HepG2 (cell line): Measurements from ENCODE around the gene CBFA2T2. TPM values are rescaled to one million over a fixed set of nuclear protein-coding genes. Genes with fewer than 3 reads are reported as not detected.

Source experiments
- ATAC-seq: fragments of 200-7000 bp; cut with Tn5 transposase; 3 replicates; pipeline ENCODE4 v1.9.1; 2020; ENCODE audit warnings: mild to moderate bottlenecking, moderate library complexity
- BruUV-seq: library from RNA; stranded (reverse); fragments of 400-500 nt; replicated peaks from 2 replicates; lab custom pipeline; 2021; lab: Mats Ljungman, UMichigan
- CTCF ChIA-PET: fragments of 300-600 bp; formaldehyde crosslinking; extraction: SDS; loops from one replicate; lab custom pipeline; 2021; ENCODE audit warnings: low total read pairs, inconsistent platforms, low intra/inter-chr PET ratio; lab: Yijun Ruan, JAX
- POLR2A ChIA-PET: fragments of 350-600 bp; sonication (Branson Sonifier 250); formaldehyde crosslinking; loops from one replicate; lab custom pipeline; 2020; ENCODE audit warnings: antibody characterized with exemption, inconsistent platforms; lab: Yijun Ruan, JAX
- DNase-seq: peaks from one replicate; pipeline ENCODE4 v3.0.0-alpha.2; 2015; ENCODE audit warnings: low spot score
- FAIRE-seq: peaks from 3 replicates; lab custom pipeline; 2011; peaks lifted over from hg19 to GRCh38; lab: Jason Lieb, UNC
- H2AFZ ChIP-seq: one replicate; pipeline ENCODE4 v1.6.1; 2011; ENCODE audit warnings: low read length, inconsistent platforms
- H3K27ac ChIP-seq: fragments of 300-600 bp; 3 replicates; pipeline ENCODE4 v1.8.0; 2011; ENCODE audit warnings: mixed run types, mild to moderate bottlenecking, mixed read lengths, low read length, inconsistent platforms; ENCODE audit not compliant: insufficient read depth; ENCODE audit errors: extremely low read length
- H3K27me3 ChIP-seq, 2 experiments: fragments of 200-600 bp in 1 of 2; 2 replicates in 1 of 2; 3 replicates in 1 of 2; pipeline versions ENCODE4 v1.6.0 to v1.8.0; 2011; ENCODE audit warnings: low read length in 2 of 2, mild to moderate bottlenecking in 2 of 2, moderate library complexity in 2 of 2, inconsistent platforms in 1 of 2; ENCODE audit not compliant: insufficient read depth in 2 of 2, control insufficient read depth in 1 of 2
- H3K36me3 ChIP-seq, 2 experiments: fragments of 200-600 bp in 1 of 2; replicated peaks in 1 of 2; 2 replicates in 1 of 2; 3 replicates in 1 of 2; pipeline versions ENCODE4 v1.5.1 to v1.8.0; 2011; ENCODE audit warnings: low read length in 2 of 2, inconsistent platforms in 1 of 2; ENCODE audit not compliant: insufficient read depth in 2 of 2, control insufficient read depth in 1 of 2
- H3K4me1 ChIP-seq: 2 replicates; pipeline ENCODE4 v1.5.1; 2012; ENCODE audit warnings: low read length, inconsistent platforms; ENCODE audit not compliant: insufficient read depth
- H3K4me2 ChIP-seq: 2 replicates; pipeline ENCODE4 v1.6.0; 2011; ENCODE audit warnings: low read depth, low read length, inconsistent platforms
- H3K4me3 ChIP-seq, 3 experiments: fragments of 200-600 bp in 1 of 3; sonication (generic), shearing (Covaris generic) in 1 of 3; replicated peaks in 1 of 3; 2 replicates each; pipeline ENCODE4 v1.5.1; 2011 to 2016; ENCODE audit warnings: low read length in 3 of 3, inconsistent platforms in 2 of 3, low read depth in 2 of 3, mild to moderate bottlenecking in 2 of 3, control low read depth in 1 of 3, mixed read lengths in 1 of 3; ENCODE audit not compliant: insufficient read depth in 1 of 3
- H3K79me2 ChIP-seq: one replicate; pipeline ENCODE4 v1.6.1; 2011; ENCODE audit warnings: low read length, inconsistent platforms; ENCODE audit not compliant: insufficient read depth
- H3K9ac ChIP-seq: 2 replicates; pipeline ENCODE4 v1.6.0; 2011; ENCODE audit warnings: mild to moderate bottlenecking, low read depth, low read length, inconsistent platforms; ENCODE audit not compliant: insufficient read depth
- H3K9me3 ChIP-seq: 2 replicates; pipeline ENCODE4 v1.5.1; 2012; ENCODE audit warnings: mild to moderate bottlenecking, low read length
- H4K20me1 ChIP-seq: 2 replicates; pipeline ENCODE4 v1.6.0; 2011; ENCODE audit warnings: inconsistent platforms, mild to moderate bottlenecking, low read length, moderate library complexity; ENCODE audit not compliant: insufficient read depth
- FOXO1 ChIP-seq: sonication (generic); formaldehyde crosslinking; IDR thresholded peaks from 2 replicates; pipeline ENCODE4 v1.4.0; 2020; ENCODE audit warnings: missing genetic modification reagents
- HMG20B ChIP-seq: conservative IDR thresholded peaks from 2 replicates; pipeline ENCODE4 v1.6.1; 2016; ENCODE audit warnings: missing genetic modification reagents, missing compliant biosample characterization
- HNRNPL ChIP-seq: fragments of 200-400 bp; formaldehyde crosslinking; IDR thresholded peaks from 2 replicates; pipeline ENCODE4 v1.6.1; 2017; ENCODE audit warnings: mild to moderate bottlenecking, low read depth, low read length
- KLF16 ChIP-seq, 2 experiments: sonication (generic) in 1 of 2; formaldehyde crosslinking in 1 of 2; IDR thresholded peaks; 2 replicates each; pipeline versions ENCODE4 v1.6.1 to v1.8.0; 2016 to 2023; ENCODE audit warnings: missing genetic modification reagents in 2 of 2, missing compliant biosample characterization in 1 of 2
- LCORL ChIP-seq, 2 experiments: fragments of 450-650 bp in 1 of 2; sonication (generic) in 1 of 2; formaldehyde crosslinking in 1 of 2; IDR thresholded peaks; 2 replicates each; pipeline versions ENCODE4 v1.5.0 to v1.6.1; 2017 to 2020; ENCODE audit warnings: antibody characterized with exemption in 1 of 2, missing genetic modification reagents in 1 of 2
- NFATC3 ChIP-seq: sonication (generic); formaldehyde crosslinking; IDR thresholded peaks from 2 replicates; pipeline ENCODE4 v1.5.1; 2020; ENCODE audit warnings: mild to moderate bottlenecking, missing genetic modification reagents
- PLRG1 ChIP-seq: fragments of 450-650 bp; conservative IDR thresholded peaks from 2 replicates; pipeline ENCODE4 v1.6.1; 2016
- SAFB2 ChIP-seq: sonication (generic); formaldehyde crosslinking; IDR thresholded peaks from 2 replicates; pipeline ENCODE4 v1.5.1; 2020; ENCODE audit warnings: missing genetic modification reagents, low read depth, mild to moderate bottlenecking, borderline replicate concordance
- ZBTB7A ChIP-seq: sonication (generic); formaldehyde crosslinking; IDR thresholded peaks from 2 replicates; pipeline ENCODE4 v1.8.0; 2022; ENCODE audit warnings: mild to moderate bottlenecking, missing genetic modification reagents
- ZNF24 ChIP-seq: fragments of 450-650 bp; IDR thresholded peaks from 2 replicates; pipeline ENCODE4 v1.6.1; 2017; ENCODE audit warnings: antibody characterized with exemption, mild to moderate bottlenecking
- WGBS: methylation state at CpG from one replicate; pipeline ENCODE4 v1.1.6; 2017; ENCODE audit warnings: low lambda C conversion rate; 5-methylcytosine and 5-hydroxymethylcytosine counted together
- in situ Hi-C: cut with HindIII; loops from 2 replicates; pipeline ENCODE4 v1.10.0; 2017; ENCODE audit warnings: low pct_unique_long_range_greater_than_20kb; ENCODE audit not compliant: extremely low pct_ligation_motif_present
- intact Hi-C: fragments of 100-400 bp; cut with micrococcal nuclease; formaldehyde crosslinking; loops from one replicate; pipeline ENCODE4 v1.10.0; 2022; ENCODE audit not compliant: unreplicated experiment
- polyA plus RNA-seq, 8 experiments: library from polyadenylated mRNA; depleted of rRNA in 3 of 8; stranded (reverse) in 7 of 8; unstranded in 1 of 8; fragments of >200 nt; fragmentation: Illumina TruSeq in 4 of 8; extraction: Trizol in 4 of 8; gene quantifications; 2 replicates each; pipeline versions ENCODE4 v1.2.1 to v1.2.3, GENCODE V29; 2011 to 2016; ENCODE audit warnings: low read depth in 4 of 8, missing spikeins in 1 of 8, mixed read lengths in 1 of 8; ENCODE audit not compliant: insufficient read depth in 1 of 8
- total RNA-seq, 5 experiments: library from RNA; depleted of rRNA; stranded (reverse); fragments of >200 nt; fragmentation: Illumina TruSeq; extraction: Trizol; gene quantifications; 2 replicates each; pipeline ENCODE4 v1.2.3, GENCODE V29; 2016; ENCODE audit warnings: low read depth in 1 of 5
- TF ChIP-seq, protein P1 (sequence below): sonication (generic); formaldehyde crosslinking; IDR thresholded peaks from 2 replicates; pipeline ENCODE4 v1.4.0; 2020; ENCODE audit warnings: low read depth, missing genetic modification reagents
- TF ChIP-seq, protein P2 (sequence below): sonication (generic); IDR thresholded peaks from 2 replicates; pipeline ENCODE4 v1.6.1; 2016; ENCODE audit warnings: low read depth, borderline replicate concordance
- TF ChIP-seq, protein P3 (sequence below): sonication (generic); formaldehyde crosslinking; IDR thresholded peaks from 2 replicates; pipeline ENCODE4 v1.5.0; 2020; ENCODE audit warnings: missing genetic modification reagents, mild to moderate bottlenecking, borderline replicate concordance
- TF ChIP-seq, protein P4 (sequence below): sonication (generic); formaldehyde crosslinking; IDR thresholded peaks from 2 replicates; pipeline ENCODE4 v1.5.1; 2020; ENCODE audit warnings: missing genetic modification reagents, mild to moderate bottlenecking, borderline replicate concordance

CBFA2T2 gene
- total and polyA plus RNA-seq, 2 of the 13 experiments (the other 11 are each of a cell fraction or from before 2014, with no cell fraction given), result 6.3 to 21.2 TPM

DNA sequence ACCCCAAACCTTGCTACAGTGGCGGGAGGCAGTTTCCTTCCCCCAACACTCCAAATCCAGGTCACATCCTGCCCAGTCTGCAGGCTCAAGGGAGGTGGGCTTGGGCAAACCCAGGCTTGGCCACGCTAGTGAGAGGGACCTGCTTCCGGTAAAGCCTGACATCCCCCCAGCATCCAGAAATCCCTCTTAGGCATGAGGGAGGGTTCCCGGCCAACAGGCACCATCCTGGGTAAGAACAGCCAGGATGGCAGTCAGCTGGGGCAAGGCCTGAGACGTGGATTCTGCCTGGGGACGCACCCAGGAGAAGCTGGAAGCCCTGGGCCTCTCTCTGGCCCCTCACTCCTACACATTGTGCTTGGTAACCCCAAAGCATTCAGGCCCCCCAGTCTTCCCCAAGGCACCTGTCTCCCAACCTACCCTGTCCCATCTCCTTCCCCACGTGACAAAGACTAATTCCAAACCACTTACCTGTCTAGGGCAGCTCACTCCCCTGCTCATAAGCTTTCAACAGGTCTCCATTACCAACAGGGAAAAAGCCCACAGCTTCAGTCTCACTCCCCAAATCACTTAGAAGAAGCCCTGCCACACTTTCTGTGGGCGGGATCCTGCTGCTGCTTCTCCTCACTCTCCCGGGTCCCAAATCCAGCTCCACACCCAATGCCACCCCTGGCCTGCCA lies 174.3 kb downstream of the CBFA2T2 start:
- Histone ChIP-seq H3K4me2 (peak overlapping the region; percentile 98), H3K4me3 (peak overlapping the region; percentile 77 to 88 (median 87)), H3K27me3 (no peaks in the 10 kb centered on the region; a peak in 1 of 5 replicates), H3K36me3 (peaks cover 31 to 32% of the 10 kb centered on the region in 2 experiments), H3K79me2 (peaks cover 8% of the 10 kb centered on the region), H4K20me1 (no peaks in the 10 kb centered on the region), H2AFZ (no peak overlapping the region), H3K4me1 (peaks cover 28% of the 10 kb centered on the region), H3K9ac (peak overlapping the region; percentile 80), H3K9me3 (no peaks in the 10 kb centered on the region), H3K27ac (peak overlapping the region; percentile 65)
- TSS peak; percentile 97 for BruUV-seq
- peak; percentile 72 for FAIRE-seq
- in situ Hi-C loops (no loop called here), intact Hi-C loops (loop anchor here (5.0 kb wide), 1 partner anchor 262 kb away; the partner anchor contains the start of gene CDK5RAP1)
- DNase-seq, result no peak
- 34% methylated on average over 9 of the region's 9 CpGs for WGBS
- ChIA-PET POLR2A (interaction anchor here (0.5 to 3.7 kb wide), 22 partner anchors 9 to 448 kb away, joined by 3 to 24 read pairs (median 7); partner anchors contain the start of genes CBFA2T2, CDK5RAP1, CHMP4B and EIF2S2), CTCF (interaction anchor here (1.5 kb wide), 1 partner anchor 68 kb away, joined by 5 read pairs; the partner anchor contains the start of gene ZNF341)
- ATAC-seq, result peak; percentile 18
- TF ChIP-seq SAFB2 (CRISPR knock-in tag), result peak; percentile 7; the same call in 1 of the 2 replicates
- no peak for TF ChIP-seq LCORL (IDR thresholded peaks at IDR 0.05)
- peak; percentile 70; the same call in 1 of the 2 replicates for TF ChIP-seq LCORL (CRISPR knock-in tag; IDR thresholded peaks at IDR 0.05)
- no peak for TF ChIP-seq ZNF24
- no peak for TF ChIP-seq PLRG1
- TF ChIP-seq KLF16 (CRISPR knock-in tag; IDR thresholded peaks at IDR 0.05), result 0 out of 4 replicates have a peak, but pooled peaks of 1 of the 2 experiments have one; percentile 13
- TF ChIP-seq, protein P1, sequence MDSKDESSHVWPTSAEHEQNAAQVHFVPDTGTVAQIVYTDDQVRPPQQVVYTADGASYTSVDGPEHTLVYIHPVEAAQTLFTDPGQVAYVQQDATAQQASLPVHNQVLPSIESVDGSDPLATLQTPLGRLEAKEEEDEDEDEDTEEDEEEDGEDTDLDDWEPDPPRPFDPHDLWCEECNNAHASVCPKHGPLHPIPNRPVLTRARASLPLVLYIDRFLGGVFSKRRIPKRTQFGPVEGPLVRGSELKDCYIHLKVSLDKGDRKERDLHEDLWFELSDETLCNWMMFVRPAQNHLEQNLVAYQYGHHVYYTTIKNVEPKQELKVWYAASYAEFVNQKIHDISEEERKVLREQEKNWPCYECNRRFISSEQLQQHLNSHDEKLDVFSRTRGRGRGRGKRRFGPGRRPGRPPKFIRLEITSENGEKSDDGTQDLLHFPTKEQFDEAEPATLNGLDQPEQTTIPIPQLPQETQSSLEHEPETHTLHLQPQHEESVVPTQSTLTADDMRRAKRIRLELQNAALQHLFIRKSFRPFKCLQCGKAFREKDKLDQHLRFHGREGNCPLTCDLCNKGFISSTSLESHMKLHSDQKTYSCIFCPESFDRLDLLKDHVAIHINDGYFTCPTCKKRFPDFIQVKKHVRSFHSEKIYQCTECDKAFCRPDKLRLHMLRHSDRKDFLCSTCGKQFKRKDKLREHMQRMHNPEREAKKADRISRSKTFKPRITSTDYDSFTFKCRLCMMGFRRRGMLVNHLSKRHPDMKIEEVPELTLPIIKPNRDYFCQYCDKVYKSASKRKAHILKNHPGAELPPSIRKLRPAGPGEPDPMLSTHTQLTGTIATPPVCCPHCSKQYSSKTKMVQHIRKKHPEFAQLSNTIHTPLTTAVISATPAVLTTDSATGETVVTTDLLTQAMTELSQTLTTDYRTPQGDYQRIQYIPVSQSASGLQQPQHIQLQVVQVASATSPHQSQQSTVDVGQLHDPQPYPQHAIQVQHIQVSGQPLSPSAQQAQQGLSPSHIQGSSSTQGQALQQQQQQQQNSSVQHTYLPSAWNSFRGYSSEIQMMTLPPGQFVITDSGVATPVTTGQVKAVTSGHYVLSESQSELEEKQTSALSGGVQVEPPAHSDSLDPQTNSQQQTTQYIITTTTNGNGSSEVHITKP (CRISPR knock-in tag), result 0 out of 2 replicates have a peak, but pooled peaks have one; percentile 26
- 0 out of 2 replicates have a peak, but pooled peaks have one; percentile 52 for TF ChIP-seq HMG20B (CRISPR knock-in tag)
- TF ChIP-seq, protein P2, sequence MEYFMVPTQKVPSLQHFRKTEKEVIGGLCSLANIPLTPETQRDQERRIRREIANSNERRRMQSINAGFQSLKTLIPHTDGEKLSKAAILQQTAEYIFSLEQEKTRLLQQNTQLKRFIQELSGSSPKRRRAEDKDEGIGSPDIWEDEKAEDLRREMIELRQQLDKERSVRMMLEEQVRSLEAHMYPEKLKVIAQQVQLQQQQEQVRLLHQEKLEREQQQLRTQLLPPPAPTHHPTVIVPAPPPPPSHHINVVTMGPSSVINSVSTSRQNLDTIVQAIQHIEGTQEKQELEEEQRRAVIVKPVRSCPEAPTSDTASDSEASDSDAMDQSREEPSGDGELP, result peak; percentile 38; the same call in 1 of the 2 replicates
- TF ChIP-seq, protein P3, sequence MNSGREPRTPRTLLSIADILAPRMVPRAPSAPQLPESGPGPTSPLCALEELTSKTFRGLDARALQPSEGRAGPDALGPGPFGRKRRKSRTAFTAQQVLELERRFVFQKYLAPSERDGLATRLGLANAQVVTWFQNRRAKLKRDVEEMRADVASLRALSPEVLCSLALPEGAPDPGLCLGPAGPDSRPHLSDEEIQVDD, result 0 out of 2 replicates have a peak, but pooled peaks have one; percentile 26
- TF ChIP-seq FOXO1 (CRISPR knock-in tag), result peak; percentile 38; the same call in 1 of the 2 replicates
- 0 out of 2 replicates have a peak, but pooled peaks have one; percentile 55 for TF ChIP-seq ZBTB7A (CRISPR knock-in tag)
- 0 out of 2 replicates have a peak, but pooled peaks have one; percentile 72 for TF ChIP-seq NFATC3
- TF ChIP-seq, protein P4, sequence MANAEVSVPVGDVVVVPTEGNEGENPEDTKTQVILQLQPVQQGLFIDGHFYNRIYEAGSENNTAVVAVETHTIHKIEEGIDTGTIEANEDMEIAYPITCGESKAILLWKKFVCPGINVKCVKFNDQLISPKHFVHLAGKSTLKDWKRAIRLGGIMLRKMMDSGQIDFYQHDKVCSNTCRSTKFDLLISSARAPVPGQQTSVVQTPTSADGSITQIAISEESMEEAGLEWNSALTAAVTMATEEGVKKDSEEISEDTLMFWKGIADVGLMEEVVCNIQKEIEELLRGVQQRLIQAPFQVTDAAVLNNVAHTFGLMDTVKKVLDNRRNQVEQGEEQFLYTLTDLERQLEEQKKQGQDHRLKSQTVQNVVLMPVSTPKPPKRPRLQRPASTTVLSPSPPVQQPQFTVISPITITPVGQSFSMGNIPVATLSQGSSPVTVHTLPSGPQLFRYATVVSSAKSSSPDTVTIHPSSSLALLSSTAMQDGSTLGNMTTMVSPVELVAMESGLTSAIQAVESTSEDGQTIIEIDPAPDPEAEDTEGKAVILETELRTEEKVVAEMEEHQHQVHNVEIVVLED (CRISPR knock-in tag), result 0 out of 2 replicates have a peak, but pooled peaks have one; percentile 1
- 0 out of 2 replicates have a peak, but pooled peaks have one; percentile 23 for TF ChIP-seq HNRNPL
